ENCODE results near the gene SENP1. TPM values are rescaled to one million over a fixed set of nuclear protein-coding genes. Genes with fewer than 3 reads are reported as not detected.

The SENP1 gene
- polyA plus RNA-seq, 3 donors = 5.2 to 8.0 (median 6.0) TPM

DNA sequence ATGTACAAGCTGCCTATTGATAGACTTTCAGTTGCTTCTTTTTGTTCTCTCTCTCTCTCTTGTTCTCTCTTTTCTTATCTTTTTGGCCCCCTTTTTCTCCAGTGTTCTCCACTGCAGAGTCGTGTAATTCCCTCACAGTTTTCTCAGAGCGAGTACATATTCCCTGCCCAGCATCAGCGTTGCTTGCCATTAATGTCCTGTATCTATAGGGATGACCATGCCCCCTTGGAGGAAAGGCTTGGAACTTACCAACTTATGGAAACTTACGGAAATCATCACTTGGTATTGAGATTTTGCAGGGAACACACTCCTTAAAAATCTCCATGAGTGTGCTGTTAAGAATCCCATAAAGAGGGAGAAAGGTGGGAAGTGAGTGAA lies 87.3 kb downstream of the SENP1 start:
- intact Hi-C loops (cut with micrococcal nuclease) = no loop called here
- H2AFZ ChIP-seq (ENCODE audit: insufficient read depth, low read depth, low read length, poor library complexity, severe bottlenecking) = no peak overlapping the region
- DNase-seq = no peak
- no peak for TF ChIP-seq CTCF (IDR thresholded peaks at IDR 0.05)
- H3K4me3 ChIP-seq (replicated peaks in 1 of 3; ENCODE audit: low read depth in 2 of 3, low read length in 3 of 3) = no peak overlapping the region
- Mint-ChIP-seq H3K36me3 (no peaks in the 10 kb centered on the region), H3K27me3 (ENCODE audit: low read depth in 3 of 3) (peaks cover 7 to 24% (median 20%) of the 10 kb centered on the region in 3 donors), H3K27ac (no peak overlapping the region), H3K9me3 (no peaks in the 10 kb centered on the region), H3K4me1 (no peaks in the 10 kb centered on the region), H3K4me3 (no peak overlapping the region)
- peaks cover 3 to 6% of the 10 kb centered on the region in 2 donors for H3K27me3 ChIP-seq (ENCODE audit: control insufficient read depth in 2 of 2, insufficient read depth in 2 of 2, low read length in 2 of 2)
- H3K36me3 ChIP-seq (replicated peaks in 1 of 2; ENCODE audit: control insufficient read depth in 1 of 2, insufficient read depth in 2 of 2, low read length in 2 of 2) = no peaks in the 10 kb centered on the region
- no peak overlapping the region for H3K9ac ChIP-seq (ENCODE audit: insufficient read depth, low read length, poor library complexity, severe bottlenecking)
- no peaks in the 10 kb centered on the region for H4K20me1 ChIP-seq (ENCODE audit: insufficient read depth, low read length)
- no peak overlapping the region for H3K27ac ChIP-seq (ENCODE audit: low read depth in 1 of 2, low read length in 2 of 2)
- H3K4me2 ChIP-seq (replicated peaks; ENCODE audit: extremely low read depth, low read length, poor library complexity, severe bottlenecking) = no peak overlapping the region
- H3K9me3 ChIP-seq (replicated peaks in 1 of 2; ENCODE audit: control insufficient read depth in 1 of 2, insufficient read depth in 1 of 2, low read length in 2 of 2) = no peaks in the 10 kb centered on the region
- WGBS (ENCODE audit: insufficient coverage) = 83% methylated on average over 3 of the region's 4 CpGs
- H3K4me1 ChIP-seq (ENCODE audit: control insufficient read depth in 1 of 2, insufficient read depth in 2 of 2, low read length in 2 of 2) = no peaks in the 10 kb centered on the region
- no peaks in the 10 kb centered on the region for H3K79me2 ChIP-seq (ENCODE audit: insufficient read depth, low read length)

GRCh38 chr12:48017921-48018617 lies 87.8 kb downstream of the SENP1 start:
- Histone ChIP-seq H3K36me3 (replicated peaks in 1 of 2; ENCODE audit: control insufficient read depth in 1 of 2, insufficient read depth in 2 of 2, low read length in 2 of 2) (no peaks in the 10 kb centered on the region), H3K79me2 (ENCODE audit: insufficient read depth, low read length) (no peaks in the 10 kb centered on the region), H3K4me2 (replicated peaks; ENCODE audit: extremely low read depth, low read length, poor library complexity, severe bottlenecking) (no peak overlapping the region), H3K9me3 (replicated peaks in 1 of 2; ENCODE audit: control insufficient read depth in 1 of 2, insufficient read depth in 1 of 2, low read length in 2 of 2) (no peaks in the 10 kb centered on the region), H3K9ac (ENCODE audit: insufficient read depth, low read length, poor library complexity, severe bottlenecking) (no peak overlapping the region), H3K27ac (ENCODE audit: low read depth in 1 of 2, low read length in 2 of 2) (no peak overlapping the region), H2AFZ (ENCODE audit: insufficient read depth, low read depth, low read length, poor library complexity, severe bottlenecking) (no peak overlapping the region), H3K4me3 (replicated peaks in 1 of 3; ENCODE audit: low read depth in 2 of 3, low read length in 3 of 3) (no peak overlapping the region), H4K20me1 (ENCODE audit: insufficient read depth, low read length) (no peaks in the 10 kb centered on the region), H3K4me1 (ENCODE audit: control insufficient read depth in 1 of 2, insufficient read depth in 2 of 2, low read length in 2 of 2) (no peaks in the 10 kb centered on the region), H3K27me3 (ENCODE audit: control insufficient read depth in 2 of 2, insufficient read depth in 2 of 2, low read length in 2 of 2) (peaks cover 3 to 7% of the 10 kb centered on the region in 2 donors)
- Mint-ChIP-seq H3K4me1 (no peaks in the 10 kb centered on the region), H3K36me3 (no peaks in the 10 kb centered on the region), H3K4me3 (peak overlapping the region in 1 of 2 donors; percentile 31), H3K27me3 (ENCODE audit: low read depth in 3 of 3) (peaks cover 10 to 24% (median 22%) of the 10 kb centered on the region in 3 donors), H3K27ac (no peak overlapping the region), H3K9me3 (no peaks in the 10 kb centered on the region)
- 100% methylated on average over 4 of the region's 4 CpGs for WGBS (ENCODE audit: insufficient coverage)
- no peak for DNase-seq
- intact Hi-C loops (cut with micrococcal nuclease) = no loop called here
- no peak for TF ChIP-seq CTCF (IDR thresholded peaks at IDR 0.05)

Data from CD14-positive monocyte (primary cell).